C4-2B (cell line): ENCODE measurements around the gene RGS9.

Experiments
- H3K27ac ChIP-seq: fragments of 450-650 bp; 2 replicates; pipeline ENCODE4 v1.5.1; 2017
- ZFX ChIP-seq: fragments of 450-650 bp; IDR thresholded peaks from 2 replicates; pipeline ENCODE4 v1.6.1; 2017
- TF ChIP-seq, protein P1 (sequence below): fragments of 450-650 bp; conservative IDR thresholded peaks from 2 replicates; pipeline ENCODE4 v1.5.1; 2017; ENCODE audit warnings: mild to moderate bottlenecking

The RGS9 gene

DNA sequence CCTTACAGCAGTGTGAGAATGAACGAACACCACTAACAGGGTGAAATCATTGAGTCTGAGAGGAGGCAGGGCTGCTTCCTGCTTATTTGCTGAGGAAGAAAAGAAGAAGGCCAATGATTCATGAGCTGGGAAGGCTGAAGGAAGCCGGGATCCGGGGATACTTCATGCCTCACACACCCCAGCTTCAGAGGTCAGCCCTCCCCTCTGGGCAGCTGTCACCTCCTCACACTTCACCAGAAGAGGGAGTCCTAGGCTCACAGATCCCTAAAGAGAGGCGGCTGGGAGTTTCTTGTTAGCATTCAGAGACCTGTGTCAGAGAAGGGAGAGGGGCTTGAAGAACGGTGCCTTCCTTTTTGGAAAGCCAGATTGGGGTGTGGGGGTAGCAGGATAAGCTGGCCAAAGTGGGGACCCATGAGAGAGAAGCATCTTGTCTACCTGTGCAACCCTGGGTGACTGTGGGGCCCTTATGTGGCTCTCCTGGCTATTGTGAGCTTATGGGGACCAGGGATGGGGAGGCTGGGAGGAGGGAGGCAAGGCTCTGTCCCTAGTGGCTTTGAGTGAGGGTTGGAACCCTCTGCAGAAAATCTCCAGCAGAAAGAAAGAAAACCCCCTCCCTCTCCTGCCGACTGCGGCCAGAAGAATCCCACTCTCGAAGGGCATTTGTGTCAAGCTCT, 94.6 kb downstream of the RGS9 start:
- TF ChIP-seq, protein P1, sequence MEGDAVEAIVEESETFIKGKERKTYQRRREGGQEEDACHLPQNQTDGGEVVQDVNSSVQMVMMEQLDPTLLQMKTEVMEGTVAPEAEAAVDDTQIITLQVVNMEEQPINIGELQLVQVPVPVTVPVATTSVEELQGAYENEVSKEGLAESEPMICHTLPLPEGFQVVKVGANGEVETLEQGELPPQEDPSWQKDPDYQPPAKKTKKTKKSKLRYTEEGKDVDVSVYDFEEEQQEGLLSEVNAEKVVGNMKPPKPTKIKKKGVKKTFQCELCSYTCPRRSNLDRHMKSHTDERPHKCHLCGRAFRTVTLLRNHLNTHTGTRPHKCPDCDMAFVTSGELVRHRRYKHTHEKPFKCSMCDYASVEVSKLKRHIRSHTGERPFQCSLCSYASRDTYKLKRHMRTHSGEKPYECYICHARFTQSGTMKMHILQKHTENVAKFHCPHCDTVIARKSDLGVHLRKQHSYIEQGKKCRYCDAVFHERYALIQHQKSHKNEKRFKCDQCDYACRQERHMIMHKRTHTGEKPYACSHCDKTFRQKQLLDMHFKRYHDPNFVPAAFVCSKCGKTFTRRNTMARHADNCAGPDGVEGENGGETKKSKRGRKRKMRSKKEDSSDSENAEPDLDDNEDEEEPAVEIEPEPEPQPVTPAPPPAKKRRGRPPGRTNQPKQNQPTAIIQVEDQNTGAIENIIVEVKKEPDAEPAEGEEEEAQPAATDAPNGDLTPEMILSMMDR, result peak; percentile 83
- no peak for TF ChIP-seq ZFX
- H3K27ac ChIP-seq, result no peak overlapping the region

DNA sequence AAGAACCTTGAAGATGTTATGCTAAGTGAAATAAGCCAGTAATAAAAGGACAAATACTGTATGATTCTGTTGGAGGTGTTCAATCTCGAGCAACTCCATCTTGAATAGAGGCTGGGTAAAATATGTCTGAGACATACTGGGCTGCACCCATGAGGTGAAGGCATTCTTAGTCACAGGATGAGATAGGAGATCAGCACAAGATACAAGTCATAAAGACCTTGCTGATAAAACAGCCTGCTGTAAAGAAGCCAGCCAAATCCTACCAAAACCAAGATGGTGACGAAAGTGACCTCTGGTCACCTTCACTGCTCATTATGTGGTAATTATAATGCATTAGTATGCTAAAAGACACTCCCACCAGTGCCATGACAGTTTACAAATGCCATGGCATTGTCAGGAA, 98.1 kb downstream of the RGS9 start:
- H3K27ac ChIP-seq, result no peak overlapping the region
- TF ChIP-seq, protein P1, result no peak
- TF ChIP-seq ZFX, result no peak

DNA sequence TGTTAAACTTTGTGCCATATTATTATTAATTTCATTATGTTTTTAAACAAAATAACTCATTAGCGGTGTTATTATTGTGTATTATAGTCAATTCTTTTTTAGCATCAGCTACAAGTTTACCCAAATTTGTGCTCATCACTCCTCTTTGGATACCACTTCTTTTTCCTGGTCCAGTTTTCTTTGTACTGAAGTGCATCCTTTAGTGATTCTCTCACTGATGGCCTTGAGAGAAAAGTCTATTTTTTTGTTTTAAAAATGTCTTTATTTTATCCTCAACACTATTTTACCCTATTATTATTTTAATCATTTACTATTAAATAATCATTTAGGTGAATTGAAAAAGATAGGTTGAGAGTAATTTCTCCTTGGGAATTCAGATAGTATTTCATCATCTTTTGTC, 99.2 kb downstream of the RGS9 start:
- TF ChIP-seq ZFX, result no peak
- TF ChIP-seq, protein P1, result no peak
- H3K27ac ChIP-seq, result no peak overlapping the region

DNA sequence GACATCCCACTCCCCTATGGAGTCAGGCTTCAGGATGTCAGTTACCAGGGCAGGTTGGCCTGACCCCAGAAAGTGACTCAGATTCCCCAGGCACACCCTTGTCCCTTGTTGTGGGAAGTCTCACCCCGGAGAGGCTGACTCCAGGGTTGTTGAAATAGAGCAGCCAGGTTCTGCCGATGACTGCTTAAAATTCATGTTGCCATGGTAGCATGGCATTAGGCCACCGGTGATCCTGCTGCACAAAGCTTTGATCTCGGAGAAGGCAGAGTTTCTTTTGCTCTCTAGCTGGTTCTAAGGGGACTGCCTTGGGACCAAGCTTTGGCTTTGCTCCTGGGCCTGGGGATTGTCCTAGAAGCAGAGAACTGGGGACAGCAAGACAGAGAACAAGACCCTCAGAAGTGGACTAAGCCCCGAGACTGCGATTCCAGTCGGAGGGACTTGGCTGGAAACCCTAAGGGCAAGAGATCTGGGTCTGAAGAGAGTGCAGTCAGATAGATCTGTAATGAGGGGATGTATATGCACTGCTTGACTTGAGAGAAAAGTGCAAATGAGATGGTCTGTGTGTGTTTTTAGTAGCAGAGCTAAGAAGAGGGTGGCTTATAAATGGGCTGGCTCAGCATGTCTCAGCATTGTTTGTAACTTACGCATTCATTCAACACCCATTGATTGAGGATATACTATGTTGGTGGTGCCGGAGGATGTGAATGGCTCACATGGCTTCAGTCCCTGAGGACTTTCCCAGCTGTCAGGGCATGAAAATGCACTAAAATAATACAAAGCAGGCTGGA, 106.9 kb downstream of the RGS9 start:
- H3K27ac ChIP-seq, result no peak overlapping the region
- no peak for TF ChIP-seq ZFX
- TF ChIP-seq, protein P1, result no peak

DNA sequence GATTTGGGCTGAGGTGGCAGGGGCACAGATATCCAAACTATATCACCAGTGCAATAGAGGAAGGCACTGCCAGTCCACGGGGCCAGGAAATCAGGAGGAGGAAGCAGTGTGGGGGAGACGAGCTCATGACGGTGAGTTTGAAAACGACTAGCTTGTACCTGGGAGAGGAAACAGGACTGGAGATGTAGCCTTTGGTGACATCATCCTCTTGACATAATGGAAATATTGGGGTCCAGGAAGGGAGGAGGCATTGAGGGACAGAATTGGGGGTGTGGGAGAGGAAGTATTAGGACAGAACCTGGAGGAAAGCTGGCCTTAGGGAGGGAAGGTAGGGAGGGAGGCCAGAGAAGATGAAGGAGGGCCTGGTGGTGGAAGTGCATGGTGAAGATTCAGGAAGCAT, 109.1 kb downstream of the RGS9 start:
- H3K27ac ChIP-seq, result no peak overlapping the region
- TF ChIP-seq, protein P1, result no peak
- TF ChIP-seq ZFX, result no peak

DNA sequence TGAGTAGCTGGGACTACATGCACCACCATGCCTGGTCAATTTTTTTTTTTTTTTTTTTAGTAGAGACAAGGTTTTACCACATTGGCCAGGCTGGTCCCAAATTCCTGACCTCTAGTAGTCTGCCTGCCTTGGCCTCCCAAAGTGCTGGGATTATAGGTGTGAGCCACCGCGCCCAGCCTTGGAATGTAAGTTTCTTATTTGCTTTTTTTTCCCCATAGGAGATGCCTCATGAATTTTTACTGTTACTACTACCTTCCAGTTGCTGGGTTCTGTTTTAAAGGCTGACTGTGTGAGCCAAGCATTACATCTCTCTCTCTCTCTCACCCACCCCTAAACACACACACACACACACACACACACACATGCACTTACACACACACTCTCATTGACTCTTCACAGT, 112.6 kb downstream of the RGS9 start:
- TF ChIP-seq ZFX, result no peak
- TF ChIP-seq, protein P1, result no peak
- H3K27ac ChIP-seq, result no peak overlapping the region

DNA sequence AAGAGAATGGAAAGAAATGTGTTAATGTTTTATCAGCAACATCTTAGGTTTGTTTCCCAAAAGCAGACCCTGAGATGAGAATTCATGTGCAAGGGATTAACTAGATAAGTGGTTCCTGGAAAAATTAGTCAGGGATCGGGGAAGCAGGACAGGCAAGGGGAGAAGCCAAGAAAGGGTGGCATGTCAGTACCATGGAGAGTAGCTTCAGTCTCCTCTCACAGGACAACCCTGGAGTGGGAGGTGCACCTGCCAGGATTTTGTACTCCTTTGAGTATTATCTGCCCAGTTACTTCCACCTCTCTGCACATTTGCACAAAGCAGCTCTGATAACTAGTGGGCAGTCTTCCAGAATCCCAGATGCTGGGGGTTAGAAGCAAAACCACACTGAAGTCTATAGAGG, 117.0 kb downstream of the RGS9 start:
- no peak overlapping the region for H3K27ac ChIP-seq
- TF ChIP-seq, protein P1, result no peak
- TF ChIP-seq ZFX, result no peak
